Heart left ventricle (tissue), 16 donors: Measurements from ENCODE around the gene CLK2. TPM values are rescaled to one million over a fixed set of nuclear protein-coding genes. Genes with fewer than 3 reads are reported as not detected.
"Not testable (repeated sequence)": the region's sequence is repeated elsewhere in the genome, so short reads cannot be mapped to it uniquely, and the experiment has no call there.

Experiments
- ATAC-seq, 4 donors: fragments of 200-7000 bp; cut with Tn5 transposase; one replicate each; pipeline ENCODE4 v1.9.1; 2020 to 2022; ENCODE audit warnings: moderate library complexity in 4 of 4, mild to moderate bottlenecking in 3 of 4, moderate number of reproducible peaks in 1 of 4
- DNase-seq, 5 donors: peaks; one replicate each; pipeline ENCODE4 v3.0.0-alpha.2; 2020
- H3K27ac ChIP-seq, 12 donors: fragments of 200-600 bp; sonication (generic) in 4 of 12; one replicate each; pipeline versions ENCODE4 v1.5.0 to v1.8.0; 2016 to 2022; ENCODE audit warnings: mild to moderate bottlenecking in 2 of 12
- H3K27me3 ChIP-seq, 9 donors: fragments of 200-600 bp; sonication (generic) in 2 of 9; one replicate each; pipeline versions ENCODE4 v1.5.1 to v1.8.0; 2016 to 2022; ENCODE audit warnings: mild to moderate bottlenecking in 3 of 9
- H3K36me3 ChIP-seq, 9 donors: fragments of 200-600 bp; sonication (generic) in 2 of 9; one replicate each; pipeline versions ENCODE4 v1.5.0 to v1.8.0; 2018 to 2022; ENCODE audit warnings: mild to moderate bottlenecking in 2 of 9
- H3K4me1 ChIP-seq, 12 donors: fragments of 200-600 bp; sonication (generic) in 4 of 12; one replicate each; pipeline versions ENCODE4 v1.5.0 to v1.8.0; 2016 to 2022; ENCODE audit warnings: mild to moderate bottlenecking in 3 of 12
- H3K4me3 ChIP-seq, 12 donors: fragments of 200-600 bp; sonication (generic) in 4 of 12; one replicate each; pipeline versions ENCODE4 v1.5.0 to v1.8.0; 2017 to 2022; ENCODE audit warnings: mild to moderate bottlenecking in 9 of 12, moderate library complexity in 4 of 12
- H3K9me3 ChIP-seq, 12 donors: fragments of 200-600 bp; sonication (generic) in 4 of 12; one replicate each; pipeline versions ENCODE4 v1.5.0 to v1.8.0; 2016 to 2022; ENCODE audit warnings: mild to moderate bottlenecking in 1 of 12
- POLR2A ChIP-seq, 2 donors: fragments of 450-650 bp; IDR thresholded peaks; one replicate each; pipeline ENCODE4 v1.6.1; 2017; ENCODE audit warnings: antibody characterized with exemption in 2 of 2, mild to moderate bottlenecking in 2 of 2, moderate library complexity in 2 of 2
- WGBS, 4 donors: extraction: QIAGEN DNeasy Blood & Tissue Kit in 2 of 4; methylation state at CpG; one replicate each; pipeline versions ENCODE4 v1.1.5 to v1.1.7; 2013 to 2018; 5-methylcytosine and 5-hydroxymethylcytosine counted together
- intact Hi-C, 10 donors: fragments of 100-400 bp; cut with DNase I; formaldehyde crosslinking; loops; one replicate each; pipeline versions ENCODE4 v1.11.1 to v1.14.2; 2022
- polyA plus RNA-seq, 2 donors: library from polyadenylated mRNA; stranded (reverse); fragments of 200-250 nt; gene quantifications; one replicate each; pipeline ENCODE4 v1.2.3, GENCODE V29; 2013
- total RNA-seq, 9 donors: library from RNA; depleted of rRNA in 2 of 9; stranded (reverse); fragments of >200 nt in 2 of 9; fragmentation: NEBNext Ultra II Directional in 3 of 9; extraction: Animal tissue kit (Norgen Biotek cat#: 25700) in 3 of 9; gene quantifications; one replicate each; pipeline versions ENCODE4 v1.1.0 to v1.2.4, GENCODE V29; 2016 to 2023
- TF ChIP-seq, protein P1 (sequence below), 12 donors: fragments of 200-600 bp; sonication (generic) in 4 of 12; IDR thresholded peaks; one replicate each; pipeline versions ENCODE4 v1.5.0 to v1.8.0; 2018 to 2022; ENCODE audit warnings: antibody characterized with exemption in 12 of 12, mild to moderate bottlenecking in 5 of 12
- donor health status: ischemic (EF 13 %, LVEDD 7.1; RV severe dilation, severe dysfunction).
- donor health status: healthy with polysubstance abuse.
- donor health status: DM: no; HTN: yes; CAD: no.
- donor health status: DM: no; HTN: no; CAD: no.
- donor health status: ischemic (EF 25% LVEDD 6.9; RV normal size, moderate dysfunction).
- donor health status: ischemic (EF 25% LVEDD 5.7; RV mildly dilated, moderate dysfunction).
- donor health status: healthy.
- donor health status: DM: yes; HTN: yes; CAD: no.
- donor health status: ischemic (EF 35%, LVEDD 5.7; RV mildly dilated, moderate dysfunction).
- donor health status: nonischemic (EF 11% LVEDD 7.7; RV severe dilation, severe dysfunction).
- donor health status: DM: yes; HTN: yes; CAD: no.
- donor health status: PGD.
- donor health status: ischemic (EF 29% LVEDD 5.4; RV normal size, mild dysfunction).
- donor health status: nonischemic (EF 23%, LVEDD 6.1; RV moderate dilation, normal function).

The CLK2 gene
- total and polyA plus RNA-seq, 11 donors, result 9.6 to 26.1 (median 17.2) TPM

- no peaks in the 10 kb centered on the region for H3K27me3 ChIP-seq
- DNase-seq, result peak in 1 of 5 donors; percentile 28
- H3K36me3 ChIP-seq, result peaks cover 0 to 9% (median 0%) of the 10 kb centered on the region in 9 donors
- ATAC-seq, result peak in 3 of 4 donors; percentile 18 to 32 (median 25)
- peaks cover 0 to 55% (median 4%) of the 10 kb centered on the region in 12 donors for H3K4me1 ChIP-seq
- H3K27ac ChIP-seq, result peak overlapping the region in 1 of 12 donors; percentile 65
- intact Hi-C loops, result loop anchor here in 2 of 10 donors (10.0 kb wide), 1 partner anchor 45 kb away; the partner anchor contains the start of genes KRTCAP2 (in 2 of the 2) and TRIM46 (in 2 of the 2)
- WGBS, 4 donors, result 0 to 33% (median 22%) methylated on average over 1 of the region's 1 CpG
- no peaks in the 10 kb centered on the region for H3K9me3 ChIP-seq
- H3K4me3 ChIP-seq, result peak overlapping the region in 2 of 12 donors; percentile 10 to 37
- no peak for TF ChIP-seq POLR2A (IDR thresholded peaks at IDR 0.05)
Measured at GRCh38 chr1:155219592-155220031, 53.7 kb downstream of the CLK2 start.

DNA sequence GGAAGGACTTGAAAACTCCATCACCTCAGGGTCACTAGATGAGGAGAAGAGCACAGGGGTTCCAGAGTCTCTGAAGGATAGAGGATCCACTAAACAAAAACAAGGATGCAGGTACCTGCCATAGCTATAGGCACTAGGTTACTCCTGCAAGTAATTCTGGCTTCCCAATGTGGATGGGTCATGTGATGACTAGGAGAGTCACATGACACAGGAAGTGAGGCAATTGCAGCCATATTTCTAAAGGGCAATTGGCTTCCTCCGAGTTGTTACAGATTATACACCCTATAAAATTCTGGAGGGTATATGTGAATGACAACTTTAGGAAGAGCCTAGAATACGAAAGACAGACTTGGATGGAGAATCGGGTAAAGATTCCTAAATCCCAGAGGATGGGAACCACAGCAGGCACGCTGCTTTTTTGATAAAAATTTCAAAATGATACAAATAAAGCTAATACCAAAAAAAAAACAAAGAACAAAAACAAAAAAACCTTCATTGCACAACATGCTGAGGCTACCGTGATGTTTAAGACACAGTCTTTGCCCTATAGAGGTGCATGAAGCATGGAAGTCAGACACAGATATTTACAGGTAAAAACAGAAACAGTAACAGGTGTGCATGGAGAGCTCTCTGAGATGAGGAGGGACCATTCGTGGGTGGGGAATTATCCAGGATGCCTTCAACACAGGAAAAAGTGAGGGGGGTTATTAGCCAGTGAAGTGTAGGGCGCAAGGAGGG, 54.3 kb downstream of the CLK2 start:
- Histone ChIP-seq H3K9me3 (no peaks in the 10 kb centered on the region), H3K4me3 (peak overlapping the region in 9 of 12 donors; percentile 4 to 37 (median 18)), H3K27me3 (no peaks in the 10 kb centered on the region), H3K4me1 (peaks cover 0 to 49% (median 4%) of the 10 kb centered on the region in 12 donors), H3K27ac (peak overlapping the region in 1 of 12 donors; percentile 65), H3K36me3 (peaks cover 0 to 9% (median 0%) of the 10 kb centered on the region in 9 donors)
- TF ChIP-seq POLR2A (IDR thresholded peaks at IDR 0.05), result no peak
- TF ChIP-seq, protein P1, sequence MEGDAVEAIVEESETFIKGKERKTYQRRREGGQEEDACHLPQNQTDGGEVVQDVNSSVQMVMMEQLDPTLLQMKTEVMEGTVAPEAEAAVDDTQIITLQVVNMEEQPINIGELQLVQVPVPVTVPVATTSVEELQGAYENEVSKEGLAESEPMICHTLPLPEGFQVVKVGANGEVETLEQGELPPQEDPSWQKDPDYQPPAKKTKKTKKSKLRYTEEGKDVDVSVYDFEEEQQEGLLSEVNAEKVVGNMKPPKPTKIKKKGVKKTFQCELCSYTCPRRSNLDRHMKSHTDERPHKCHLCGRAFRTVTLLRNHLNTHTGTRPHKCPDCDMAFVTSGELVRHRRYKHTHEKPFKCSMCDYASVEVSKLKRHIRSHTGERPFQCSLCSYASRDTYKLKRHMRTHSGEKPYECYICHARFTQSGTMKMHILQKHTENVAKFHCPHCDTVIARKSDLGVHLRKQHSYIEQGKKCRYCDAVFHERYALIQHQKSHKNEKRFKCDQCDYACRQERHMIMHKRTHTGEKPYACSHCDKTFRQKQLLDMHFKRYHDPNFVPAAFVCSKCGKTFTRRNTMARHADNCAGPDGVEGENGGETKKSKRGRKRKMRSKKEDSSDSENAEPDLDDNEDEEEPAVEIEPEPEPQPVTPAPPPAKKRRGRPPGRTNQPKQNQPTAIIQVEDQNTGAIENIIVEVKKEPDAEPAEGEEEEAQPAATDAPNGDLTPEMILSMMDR (IDR thresholded peaks at IDR 0.05), result no peak
- intact Hi-C loops, result no loop called here
- 37 to 50% (median 39%) methylated on average over 7 of the region's 7 CpGs for WGBS, 4 donors
- DNase-seq, result no peak
- ATAC-seq, result peak; percentile 27 to 68 (median 52)

GRCh38 chr1:155214702-155215101, 58.6 kb downstream of the CLK2 start:
- intact Hi-C loops, H3K27me3 ChIP-seq, ATAC-seq, H3K27ac ChIP-seq, H3K9me3 ChIP-seq, H3K4me3 ChIP-seq: not testable (repeated sequence)
- peak in 1 of 5 donors; percentile 27 for DNase-seq
- H3K4me1 ChIP-seq, result peaks cover 0 to 24% (median 7%) of the 10 kb centered on the region in 12 donors
- 67 to 78% (median 72%) methylated on average over 4 to 9 of the region's 10 CpGs for WGBS, 4 donors
- peaks cover 0 to 19% (median 8%) of the 10 kb centered on the region in 9 donors for H3K36me3 ChIP-seq

Other genes with a start within 250 kb of the CLK2 start
- gene DCST2, start 239.7 kb downstream of the CLK2 start, total RNA-seq, result under 1 TPM in 8 of 9 donors, not detected in 1; 0.14 to 0.62 (median 0.35) TPM
- gene DCST2, start 239.7 kb downstream of the CLK2 start, polyA plus RNA-seq, result under 1 TPM; 0.17 to 0.65 TPM
- not detected for gene DCST1, start 239.7 kb downstream of the CLK2 start, total RNA-seq
- not detected for gene DCST1, start 239.7 kb downstream of the CLK2 start, polyA plus RNA-seq
- gene ADAM15, start 222.2 kb downstream of the CLK2 start, total RNA-seq, result 100 to 1,000 TPM in 3 of 9 donors, 10 to 100 TPM in 6; 55.8 to 199 (median 67.5) TPM
- 100 to 1,000 TPM; 112 to 113 TPM for gene ADAM15, start 222.2 kb downstream of the CLK2 start, polyA plus RNA-seq
- 1 to 10 TPM; 1.1 to 3.3 (median 2.2) TPM for gene EFNA4, start 209.8 kb downstream of the CLK2 start, total RNA-seq
- 1 to 10 TPM; 2.0 to 4.8 TPM for gene EFNA4, start 209.8 kb downstream of the CLK2 start, polyA plus RNA-seq
- 1 to 10 TPM in 2 of 9 donors, under 1 TPM in 7; 0.20 to 2.4 (median 0.61) TPM for gene EFNA3, start 194.7 kb downstream of the CLK2 start, total RNA-seq
- 1 to 10 TPM in 1 of 2 donors, under 1 TPM in 1; 0.61 to 1.9 TPM for gene EFNA3, start 194.7 kb downstream of the CLK2 start, polyA plus RNA-seq
- gene EFNA1, start 145.6 kb downstream of the CLK2 start, total RNA-seq, result 10 to 100 TPM; 22.8 to 51.8 (median 37.2) TPM
- 100 to 1,000 TPM in 1 of 2 donors, 10 to 100 TPM in 1; 31.6 to 103 TPM for gene EFNA1, start 145.6 kb downstream of the CLK2 start, polyA plus RNA-seq
- 10 to 100 TPM in 4 of 9 donors, 1 to 10 TPM in 5; 5.4 to 21.7 (median 9.7) TPM for gene SLC50A1, start 137.7 kb downstream of the CLK2 start, total RNA-seq
- 10 to 100 TPM; 15.7 to 36.0 TPM for gene SLC50A1, start 137.7 kb downstream of the CLK2 start, polyA plus RNA-seq
- 10 to 100 TPM; 46.1 to 70.7 (median 54.4) TPM for gene DPM3, start 133.0 kb downstream of the CLK2 start, total RNA-seq
- 100 to 1,000 TPM in 1 of 2 donors, 10 to 100 TPM in 1; 75.4 to 216 TPM for gene DPM3, start 133.0 kb downstream of the CLK2 start, polyA plus RNA-seq
- gene KRTCAP2, start 100.2 kb downstream of the CLK2 start, total RNA-seq, result 100 to 1,000 TPM; 106 to 199 (median 123) TPM
- gene KRTCAP2, start 100.2 kb downstream of the CLK2 start, polyA plus RNA-seq, result 100 to 1,000 TPM; 220 to 283 TPM
- gene TRIM46, start 99.7 kb downstream of the CLK2 start, total RNA-seq, result under 1 TPM in 5 of 9 donors, not detected in 4; 0.08 to 0.41 (median 0.12) TPM
- under 1 TPM in 1 of 2 donors, not detected in 1; 0.04 TPM for gene TRIM46, start 99.7 kb downstream of the CLK2 start, polyA plus RNA-seq
- 10 to 100 TPM in 2 of 9 donors, 1 to 10 TPM in 7; 3.0 to 22.2 (median 5.5) TPM for gene THBS3, start 65.6 kb downstream of the CLK2 start, total RNA-seq
- gene THBS3, start 65.6 kb downstream of the CLK2 start, polyA plus RNA-seq, result 1 to 10 TPM; 2.7 to 6.8 TPM
- gene MTX1, start 64.8 kb downstream of the CLK2 start, total RNA-seq, result 10 to 100 TPM; 14.1 to 32.2 (median 19.3) TPM
- 10 to 100 TPM; 28.1 to 37.1 TPM for gene MTX1, start 64.8 kb downstream of the CLK2 start, polyA plus RNA-seq
- gene ENTREP3, start 18.0 kb downstream of the CLK2 start, total RNA-seq, result 10 to 100 TPM; 10.5 to 24.4 (median 12.8) TPM
- 10 to 100 TPM in 1 of 2 donors, 1 to 10 TPM in 1; 5.1 to 21.6 TPM for gene ENTREP3, start 18.0 kb downstream of the CLK2 start, polyA plus RNA-seq
- 10 to 100 TPM; 51.2 to 92.8 (median 65.8) TPM for gene SCAMP3, start 11.1 kb downstream of the CLK2 start, total RNA-seq
- gene SCAMP3, start 11.1 kb downstream of the CLK2 start, polyA plus RNA-seq, result 100 to 1,000 TPM in 1 of 2 donors, 10 to 100 TPM in 1; 53.3 to 123 TPM
- 1 to 10 TPM in 4 of 9 donors, under 1 TPM in 5; 0.49 to 1.7 (median 0.99) TPM for gene HCN3, start 4.0 kb upstream of the CLK2 start, total RNA-seq
- 1 to 10 TPM; 1.2 to 1.4 TPM for gene HCN3, start 4.0 kb upstream of the CLK2 start, polyA plus RNA-seq
- under 1 TPM in 1 of 9 donors, not detected in 8; 0.09 TPM for gene PKLR, start 27.9 kb upstream of the CLK2 start, total RNA-seq
- gene PKLR, start 27.9 kb upstream of the CLK2 start, polyA plus RNA-seq, result not detected
- gene FDPS, start 35.4 kb upstream of the CLK2 start, total RNA-seq, result 10 to 100 TPM; 63.7 to 87.9 (median 77.6) TPM
- 100 to 1,000 TPM in 1 of 2 donors, 10 to 100 TPM in 1; 67.0 to 120 TPM for gene FDPS, start 35.4 kb upstream of the CLK2 start, polyA plus RNA-seq
- gene RUSC1, start 47.4 kb upstream of the CLK2 start, total RNA-seq, result 10 to 100 TPM; 14.6 to 28.0 (median 16.3) TPM
- gene RUSC1, start 47.4 kb upstream of the CLK2 start, polyA plus RNA-seq, result 10 to 100 TPM; 16.3 to 25.9 TPM